IMR-90 (cell line): Measurements from ENCODE around the gene GLI1. TPM values are rescaled to one million over a fixed set of nuclear protein-coding genes. Genes with fewer than 3 reads are reported as not detected.

Source experiments
- ATAC-seq: fragments of 200-7000 bp; cut with Tn5 transposase; 2 replicates; pipeline ENCODE4 v1.9.1; 2020; ENCODE audit warnings: low read depth, mild to moderate bottlenecking, moderate library complexity
- BruUV-seq: library from RNA; stranded (reverse); fragments of 400-500 nt; replicated peaks from 2 replicates; lab custom pipeline; 2021; lab: Mats Ljungman, UMichigan
- CTCF ChIA-PET: fragments of 300-600 bp; formaldehyde crosslinking; extraction: SDS; loops from one replicate; lab custom pipeline; 2021; ENCODE audit warnings: antibody characterized with exemption; lab: Yijun Ruan, JAX
- POLR2A ChIA-PET: fragments of 300-600 bp; sonication (Branson Sonifier 250); formaldehyde crosslinking; loops from one replicate; lab custom pipeline; 2022; ENCODE audit warnings: antibody characterized with exemption; ENCODE audit not compliant: unreplicated experiment; lab: Charles Lee
- DNase-seq: peaks from one replicate; pipeline ENCODE4 v3.0.0; 2013
- H2AFZ ChIP-seq: replicated peaks from 2 replicates; pipeline ENCODE3; 2013; ENCODE audit warnings: low read length, mild to moderate bottlenecking; ENCODE audit not compliant: poor library complexity
- H2AK5ac ChIP-seq: 2 replicates; pipeline ENCODE4 v1.6.1; 2013; ENCODE audit warnings: low read depth, low read length, inconsistent platforms
- H2AK9ac ChIP-seq: replicated peaks from 2 replicates; pipeline ENCODE3; 2013; ENCODE audit warnings: mild to moderate bottlenecking, low read depth, low read length, moderate library complexity; ENCODE audit not compliant: poor library complexity
- H2BK120ac ChIP-seq: 2 replicates; pipeline ENCODE4 v1.6.1; 2013; ENCODE audit warnings: low read depth, low read length, inconsistent platforms
- H2BK15ac ChIP-seq: 3 replicates; pipeline ENCODE4 v1.6.1; 2013; ENCODE audit warnings: low read depth, low read length, inconsistent platforms
- H2BK20ac ChIP-seq: 2 replicates; pipeline ENCODE4 v1.6.1; 2013; ENCODE audit warnings: low read depth, mild to moderate bottlenecking, inconsistent platforms, low read length, moderate library complexity
- H2BK5ac ChIP-seq: 2 replicates; pipeline ENCODE4 v1.6.1; 2013; ENCODE audit warnings: mild to moderate bottlenecking, low read depth, low read length, inconsistent platforms; ENCODE audit not compliant: poor library complexity, severe bottlenecking
- H3K14ac ChIP-seq: replicated peaks from 2 replicates; pipeline ENCODE4 v1.6.1; 2013; ENCODE audit warnings: low read depth, low read length, inconsistent platforms
- H3K18ac ChIP-seq: 2 replicates; pipeline ENCODE4 v1.6.1; 2013; ENCODE audit warnings: low read depth, low read length, control low read depth
- H3K23ac ChIP-seq: 2 replicates; pipeline ENCODE4 v1.6.1; 2013; ENCODE audit warnings: low read depth, low read length, inconsistent platforms
- H3K27ac ChIP-seq: 2 replicates; pipeline ENCODE4 v1.5.1; 2013; ENCODE audit warnings: mild to moderate bottlenecking, control low read depth, low read length; ENCODE audit not compliant: insufficient read depth
- H3K27me3 ChIP-seq: 2 replicates; pipeline ENCODE4 v1.6.1; 2013; ENCODE audit warnings: low read length; ENCODE audit not compliant: control insufficient read depth, insufficient read depth
- H3K36me3 ChIP-seq: 2 replicates; pipeline ENCODE4 v1.6.1; 2013; ENCODE audit warnings: low read length, mixed read lengths; ENCODE audit not compliant: control insufficient read depth, insufficient read depth
- H3K4ac ChIP-seq: 2 replicates; pipeline ENCODE4 v1.6.1; 2013; ENCODE audit warnings: low read depth, low read length, inconsistent platforms
- H3K4me1 ChIP-seq: 2 replicates; pipeline ENCODE4 v1.6.1; 2013; ENCODE audit warnings: low read length, mixed read lengths; ENCODE audit not compliant: control insufficient read depth, insufficient read depth
- H3K4me2 ChIP-seq: 2 replicates; pipeline ENCODE4 v1.6.1; 2013; ENCODE audit warnings: low read depth, mild to moderate bottlenecking, control low read depth, low read length, moderate library complexity
- H3K4me3 ChIP-seq: 2 replicates; pipeline ENCODE4 v1.5.1; 2013; ENCODE audit warnings: low read depth, mild to moderate bottlenecking, control low read depth, low read length, moderate library complexity; ENCODE audit not compliant: insufficient read depth
- H3K56ac ChIP-seq: 2 replicates; pipeline ENCODE4 v1.6.1; 2013; ENCODE audit warnings: low read length, inconsistent platforms; ENCODE audit not compliant: insufficient read depth; ENCODE audit errors: extremely low read depth
- H3K79me1 ChIP-seq, 2 experiments: 2 replicates each; pipeline ENCODE4 v1.6.1; 2013; ENCODE audit warnings: low read length in 2 of 2, inconsistent platforms in 1 of 2, low read depth in 1 of 2
- H3K9ac ChIP-seq: 2 replicates; pipeline ENCODE4 v1.6.1; 2013; ENCODE audit warnings: low read depth, low read length, control low read depth
- H3K9me1 ChIP-seq: 2 replicates; pipeline ENCODE4 v1.6.1; 2013; ENCODE audit warnings: low read length, inconsistent platforms; ENCODE audit not compliant: insufficient read depth
- H3K9me3 ChIP-seq: 2 replicates; pipeline ENCODE4 v1.6.1; 2013; ENCODE audit warnings: low read length; ENCODE audit not compliant: control insufficient read depth, insufficient read depth
- H4K20me1 ChIP-seq: 2 replicates; pipeline ENCODE4 v1.6.1; 2013; ENCODE audit warnings: low read length, inconsistent platforms; ENCODE audit not compliant: insufficient read depth
- H4K5ac ChIP-seq: 2 replicates; pipeline ENCODE4 v1.6.1; 2013; ENCODE audit warnings: mild to moderate bottlenecking, low read depth, low read length, control low read depth
- H4K8ac ChIP-seq, 2 experiments: 2 replicates each; pipeline ENCODE4 v1.6.1; 2013; ENCODE audit warnings: low read depth in 2 of 2, low read length in 2 of 2, control low read depth in 1 of 2, inconsistent platforms in 1 of 2
- H4K91ac ChIP-seq: 2 replicates; pipeline ENCODE4 v1.6.1; 2013; ENCODE audit warnings: low read depth, low read length, inconsistent platforms; ENCODE audit not compliant: insufficient read depth
- BHLHE40 ChIP-seq: fragments of 150-350 bp; IDR thresholded peaks from 2 replicates; pipeline ENCODE4 v1.6.1; 2016; ENCODE audit warnings: mild to moderate bottlenecking, low read depth, low read length
- CEBPB ChIP-seq: IDR thresholded peaks from 2 replicates; pipeline ENCODE4 v1.6.1; 2012; ENCODE audit warnings: low read depth, low read length, improper control_type of control experiment
- CHD1 ChIP-seq: IDR thresholded peaks from 2 replicates; pipeline ENCODE4 v1.6.1; 2012; ENCODE audit warnings: low read depth, low read length, improper control_type of control experiment
- CTCF ChIP-seq: conservative IDR thresholded peaks from 2 replicates; pipeline ENCODE4 v1.5.1; 2012; ENCODE audit warnings: mild to moderate bottlenecking, low read depth, low read length, improper control_type of control experiment
- FOS ChIP-seq: fragments of 150-350 bp; IDR thresholded peaks from 2 replicates; pipeline ENCODE4 v1.6.1; 2016; ENCODE audit warnings: low read depth, low read length
- MAFK ChIP-seq: IDR thresholded peaks from 2 replicates; pipeline ENCODE4 v1.6.1; 2012; ENCODE audit warnings: low read depth, low read length, improper control_type of control experiment
- MAZ ChIP-seq: IDR thresholded peaks from 2 replicates; pipeline ENCODE4 v1.6.1; 2012; ENCODE audit warnings: low read depth, mild to moderate bottlenecking, low read length, improper control_type of control experiment, moderate library complexity, borderline replicate concordance
- MXI1 ChIP-seq: IDR thresholded peaks from 2 replicates; pipeline ENCODE4 v1.6.1; 2012; ENCODE audit warnings: low read depth, mild to moderate bottlenecking, low read length, moderate library complexity, borderline replicate concordance
- NFE2L2 ChIP-seq: fragments of 150-350 bp; IDR thresholded peaks from 2 replicates; pipeline ENCODE4 v1.6.1; 2016; ENCODE audit warnings: low read depth, mild to moderate bottlenecking, low read length
- RAD21 ChIP-seq: IDR thresholded peaks from 2 replicates; pipeline ENCODE4 v1.6.1; 2012; ENCODE audit warnings: low read length, improper control_type of control experiment
- RCOR1 ChIP-seq: IDR thresholded peaks from 2 replicates; pipeline ENCODE4 v1.6.1; 2012; ENCODE audit warnings: mild to moderate bottlenecking, low read length, improper control_type of control experiment; ENCODE audit not compliant: insufficient replicate concordance
- RFX5 ChIP-seq: IDR thresholded peaks from 2 replicates; pipeline ENCODE4 v1.8.0; 2012; ENCODE audit warnings: low read depth, mild to moderate bottlenecking, low read length, moderate library complexity
- USF2 ChIP-seq: fragments of 150-350 bp; IDR thresholded peaks from 2 replicates; pipeline ENCODE4 v1.6.1; 2017; ENCODE audit warnings: mild to moderate bottlenecking, antibody characterized with exemption, low read length, low read depth
- WGBS, 2 experiments: methylation state at CpG; one replicate each; pipeline versions ENCODE4 v1.1.5 to v1.1.7; 2013; ENCODE audit warnings: missing lambda C conversion rate in 2 of 2; ENCODE audit not compliant: insufficient read length in 1 of 2; ENCODE audit errors: extremely low coverage in 2 of 2; 5-methylcytosine and 5-hydroxymethylcytosine counted together
- dilution Hi-C: fragments of 300-500 bp; cut with HindIII; formaldehyde crosslinking; loops from one replicate; pipeline ENCODE4 v1.14.3; 2018; ENCODE audit warnings: low sequenced_read_pairs; ENCODE audit not compliant: unreplicated experiment
- in situ Hi-C: fragments of 300-500 bp; cut with MboI; formaldehyde crosslinking; loops from 3 replicates; pipeline ENCODE4 v1.14.3; 2019; ENCODE audit warnings: low sequenced_read_pairs, inconsistent platforms, mixed read lengths
- intact Hi-C: fragments of 100-400 bp; cut with micrococcal nuclease; formaldehyde crosslinking; loops from 2 replicates; pipeline ENCODE4 v1.10.0; 2022
- polyA plus RNA-seq, 3 experiments: library from polyadenylated mRNA; depleted of rRNA; stranded (reverse); fragments of >200 nt; gene quantifications; 2 replicates each; pipeline ENCODE4 v1.2.3, GENCODE V29; 2012; ENCODE audit warnings: low replicate concordance in 1 of 3
- total RNA-seq: library from RNA; depleted of rRNA; stranded (reverse); fragments of >200 nt; gene quantifications from 2 replicates; pipeline ENCODE4 v1.2.3, GENCODE V29; 2012

GLI1 gene
- total and polyA plus RNA-seq, 2 of the 4 experiments (the other 2 are of a cell fraction) = 1.3 to 3.8 TPM

GRCh38 chr12:57473392-57473791, 13.8 kb downstream of the GLI1 start:
- H2BK120ac ChIP-seq = no peak overlapping the region
- H3K27me3 ChIP-seq = peaks cover 58% of the 10 kb centered on the region
- dilution Hi-C loops = no loop called here
- H3K9me1 ChIP-seq = no peaks in the 10 kb centered on the region
- H3K9ac ChIP-seq = no peak overlapping the region
- no peak overlapping the region for H3K18ac ChIP-seq
- TF ChIP-seq CEBPB = no peak
- no peak for TF ChIP-seq USF2
- TF ChIP-seq RFX5 = no peak
- TF ChIP-seq CHD1 = no peak
- TF ChIP-seq NFE2L2 = no peak
- TF ChIP-seq BHLHE40 = no peak
- no peak for TF ChIP-seq MXI1
- TF ChIP-seq MAFK = no peak
- TF ChIP-seq FOS = no peak
- no peak for TF ChIP-seq RCOR1
- TF ChIP-seq MAZ = no peak
- no peak for TF ChIP-seq CTCF
- no peak for TF ChIP-seq RAD21
- H2BK5ac ChIP-seq = no peak overlapping the region
- in situ Hi-C loops = no loop called here
- H4K91ac ChIP-seq = no peak overlapping the region
- H2AK9ac ChIP-seq = no peak overlapping the region
- no peak overlapping the region for H4K8ac ChIP-seq
- H2AK5ac ChIP-seq = no peak overlapping the region
- CTCF ChIA-PET = no interaction called here
- no peak overlapping the region for H3K4me2 ChIP-seq
- H3K27ac ChIP-seq = no peak overlapping the region
- H3K4me1 ChIP-seq = 0 out of 2 replicates have a peak, but pooled peaks cover 2% of the 10 kb centered on the region
- H3K4me3 ChIP-seq = no peak overlapping the region
- no peaks in the 10 kb centered on the region for H3K36me3 ChIP-seq
- no peak overlapping the region for H3K4ac ChIP-seq
- H2AFZ ChIP-seq = no peak overlapping the region
- H3K56ac ChIP-seq = no peak overlapping the region
- no peak for ATAC-seq
- POLR2A ChIA-PET = no interaction called here
- no peak overlapping the region for H3K14ac ChIP-seq
- no peaks in the 10 kb centered on the region for H4K20me1 ChIP-seq
- H3K23ac ChIP-seq = 0 out of 2 replicates have a peak overlapping the region, but pooled peaks have one; percentile 38
- H3K9me3 ChIP-seq = no peaks in the 10 kb centered on the region; the same call in 1 of the 2 replicates
- H2BK20ac ChIP-seq = no peak overlapping the region
- no peaks in the 10 kb centered on the region for H3K79me1 ChIP-seq
- no CpG with 5 or more reads among the region's 3 CpGs for WGBS, 2 experiments
- BruUV-seq = no TSS peak
- H2BK15ac ChIP-seq = no peak overlapping the region
- DNase-seq = no peak
- intact Hi-C loops = no loop called here
- no peak overlapping the region for H4K5ac ChIP-seq
